Muscle of leg (tissue), 11 donors: ENCODE results near the gene ZFAND3. TPM values are rescaled to one million over a fixed set of nuclear protein-coding genes. Genes with fewer than 3 reads are reported as not detected.

Experiments
- DNase-seq: peaks from one replicate; pipeline ENCODE4 v3.0.0; 2013
- H3K27ac ChIP-seq: one replicate; pipeline ENCODE4 v1.5.1; 2013; ENCODE audit warnings: mild to moderate bottlenecking, low read length, control low read depth
- H3K27me3 ChIP-seq: one replicate; pipeline ENCODE4 v1.6.1; 2013; ENCODE audit warnings: low read length; ENCODE audit not compliant: control insufficient read depth, insufficient read depth
- H3K36me3 ChIP-seq: one replicate; pipeline ENCODE4 v1.6.1; 2013; ENCODE audit warnings: low read length; ENCODE audit not compliant: control insufficient read depth, insufficient read depth
- H3K4me1 ChIP-seq: one replicate; pipeline ENCODE4 v1.6.1; 2013; ENCODE audit warnings: low read length; ENCODE audit not compliant: control insufficient read depth, insufficient read depth
- H3K4me3 ChIP-seq: one replicate; pipeline ENCODE4 v1.5.1; 2013; ENCODE audit warnings: low read length, control low read depth
- H3K9me3 ChIP-seq: replicated peaks from 2 replicates; pipeline ENCODE4 v1.6.1; 2013; ENCODE audit warnings: low read depth, low read length; ENCODE audit not compliant: control insufficient read depth
- WGBS: methylation state at CpG from one replicate; pipeline ENCODE4 v1.1.5; 2013; ENCODE audit warnings: missing lambda C conversion rate; ENCODE audit not compliant: insufficient coverage; 5-methylcytosine and 5-hydroxymethylcytosine counted together
- polyA plus RNA-seq, 8 donors: library from polyadenylated mRNA; unstranded; fragments of 120-200 nt; gene quantifications; one replicate each; pipeline versions ENCODE4 v1.2.1 to v1.2.3, GENCODE V29; 2013; ENCODE audit warnings: inconsistent platforms in 1 of 8, low replicate concordance in 1 of 8; ENCODE audit not compliant: insufficient read length in 8 of 8, insufficient read depth in 1 of 8
- total RNA-seq: library from RNA; stranded (reverse); fragments of 120-200 nt; gene quantifications from one replicate; pipeline ENCODE4 v1.2.4, GENCODE V29; 2013

ZFAND3 gene
- total and polyA plus RNA-seq, 9 donors: 13.8 to 92.1 (median 83.8) TPM

- Histone ChIP-seq H3K27ac (no peak overlapping the region), H3K4me1 (peaks cover 4% of the 10 kb centered on the region), H3K4me3 (no peak overlapping the region), H3K27me3 (no peaks in the 10 kb centered on the region), H3K9me3 (no peaks in the 10 kb centered on the region), H3K36me3 (peaks cover 2% of the 10 kb centered on the region)
- 78% methylated on average over 1 of the region's 2 CpGs for WGBS
- DNase-seq: no peak
These were observed 41.9 kb downstream of the ZFAND3 start for GRCh38 chr6:37861452-37861851.

GRCh38 chr6:37862430-37862829 lies 42.9 kb downstream of the ZFAND3 start:
- no peaks in the 10 kb centered on the region for H3K27me3 ChIP-seq
- H3K36me3 ChIP-seq: peaks cover 2% of the 10 kb centered on the region
- H3K9me3 ChIP-seq: no peaks in the 10 kb centered on the region
- 100% methylated on average over 1 of the region's 4 CpGs for WGBS
- DNase-seq: no peak
- H3K27ac ChIP-seq: no peak overlapping the region
- H3K4me1 ChIP-seq: peaks cover 4% of the 10 kb centered on the region
- H3K4me3 ChIP-seq: no peak overlapping the region

GRCh38 chr6:37862992-37863391 lies 43.5 kb downstream of the ZFAND3 start:
- WGBS: no CpG with 5 or more reads among the region's 2 CpGs
- peaks cover 4% of the 10 kb centered on the region for H3K4me1 ChIP-seq
- H3K27me3 ChIP-seq: no peaks in the 10 kb centered on the region
- H3K27ac ChIP-seq: no peak overlapping the region
- no peak overlapping the region for H3K4me3 ChIP-seq
- DNase-seq: no peak
- H3K9me3 ChIP-seq: no peaks in the 10 kb centered on the region
- peaks cover 2% of the 10 kb centered on the region for H3K36me3 ChIP-seq

GRCh38 chr6:37864250-37864649 lies 44.7 kb downstream of the ZFAND3 start:
- H3K36me3 ChIP-seq: peaks cover 2% of the 10 kb centered on the region
- no peaks in the 10 kb centered on the region for H3K27me3 ChIP-seq
- no peak overlapping the region for H3K27ac ChIP-seq
- peaks cover 4% of the 10 kb centered on the region for H3K4me1 ChIP-seq
- no peak for DNase-seq
- H3K4me3 ChIP-seq: no peak overlapping the region
- H3K9me3 ChIP-seq: no peaks in the 10 kb centered on the region

- WGBS: 94% methylated on average over 2 of the region's 5 CpGs
- H3K27me3 ChIP-seq: no peaks in the 10 kb centered on the region
- H3K27ac ChIP-seq: no peak overlapping the region
- H3K36me3 ChIP-seq: peaks cover 2% of the 10 kb centered on the region
- no peak for DNase-seq
- no peak overlapping the region for H3K4me3 ChIP-seq
- H3K9me3 ChIP-seq: no peaks in the 10 kb centered on the region
- H3K4me1 ChIP-seq: peaks cover 4% of the 10 kb centered on the region
These were observed 46.0 kb downstream of the ZFAND3 start for GRCh38 chr6:37865504-37865903.

GRCh38 chr6:37866590-37867507 lies 47.3 kb downstream of the ZFAND3 start:
- DNase-seq: no peak
- WGBS: 84% methylated on average over 2 of the region's 6 CpGs
- peaks cover 2% of the 10 kb centered on the region for H3K36me3 ChIP-seq
- no peaks in the 10 kb centered on the region for H3K27me3 ChIP-seq
- H3K4me1 ChIP-seq: peaks cover 4% of the 10 kb centered on the region
- peaks cover 2% of the 10 kb centered on the region for H3K9me3 ChIP-seq
- no peak overlapping the region for H3K4me3 ChIP-seq
- H3K27ac ChIP-seq: no peak overlapping the region

- WGBS: no CpG with 5 or more reads among the region's 1 CpG
These were observed 48.4 kb downstream of the ZFAND3 start for GRCh38 chr6:37867756-37868446.

GRCh38 chr6:37868447-37868825 lies 48.9 kb downstream of the ZFAND3 start:
- Histone ChIP-seq H3K27ac (no peak overlapping the region), H3K27me3 (no peaks in the 10 kb centered on the region), H3K4me1 (peaks cover 4% of the 10 kb centered on the region), H3K36me3 (no peaks in the 10 kb centered on the region), H3K9me3 (peaks cover 5% of the 10 kb centered on the region), H3K4me3 (no peak overlapping the region)
- DNase-seq: no peak
- 100% methylated on average over 2 of the region's 4 CpGs for WGBS

More at GRCh38 chr6:37867756-37868446, 48.4 kb downstream of the ZFAND3 start:
- H3K36me3 ChIP-seq: peaks cover 2% of the 10 kb centered on the region
- DNase-seq: no peak
- H3K27me3 ChIP-seq: no peaks in the 10 kb centered on the region
- peaks cover 4% of the 10 kb centered on the region for H3K4me1 ChIP-seq
- no peak overlapping the region for H3K4me3 ChIP-seq
- no peak overlapping the region for H3K27ac ChIP-seq
- peaks cover 5% of the 10 kb centered on the region for H3K9me3 ChIP-seq

GRCh38 chr6:37871616-37872372 lies 52.3 kb downstream of the ZFAND3 start:
- Histone ChIP-seq H3K27me3 (no peaks in the 10 kb centered on the region), H3K27ac (no peak overlapping the region), H3K4me3 (no peak overlapping the region), H3K36me3 (no peaks in the 10 kb centered on the region), H3K4me1 (no peaks in the 10 kb centered on the region), H3K9me3 (peaks cover 5% of the 10 kb centered on the region)
- 86% methylated on average over 2 of the region's 5 CpGs for WGBS
- no peak for DNase-seq

- H3K36me3 ChIP-seq: no peaks in the 10 kb centered on the region
- H3K4me1 ChIP-seq: no peaks in the 10 kb centered on the region
- no peak overlapping the region for H3K4me3 ChIP-seq
- H3K27me3 ChIP-seq: no peaks in the 10 kb centered on the region
- no peak for DNase-seq
- WGBS: no CpG with 5 or more reads among the region's 2 CpGs
- H3K9me3 ChIP-seq: peaks cover 5% of the 10 kb centered on the region
- H3K27ac ChIP-seq: no peak overlapping the region
These were observed 52.8 kb downstream of the ZFAND3 start for GRCh38 chr6:37872373-37872745.
